HG02588 (cell line): ENCODE data around the gene ERCC6L2.

Experiments
- ATAC-seq: cut with Tn5 transposase; IDR thresholded peaks from one replicate; pipeline ENCODE4 v1.9.1; 2021; ENCODE audit warnings: mild to moderate bottlenecking, moderate library complexity; ENCODE audit not compliant: unreplicated experiment

The ERCC6L2 gene

DNA sequence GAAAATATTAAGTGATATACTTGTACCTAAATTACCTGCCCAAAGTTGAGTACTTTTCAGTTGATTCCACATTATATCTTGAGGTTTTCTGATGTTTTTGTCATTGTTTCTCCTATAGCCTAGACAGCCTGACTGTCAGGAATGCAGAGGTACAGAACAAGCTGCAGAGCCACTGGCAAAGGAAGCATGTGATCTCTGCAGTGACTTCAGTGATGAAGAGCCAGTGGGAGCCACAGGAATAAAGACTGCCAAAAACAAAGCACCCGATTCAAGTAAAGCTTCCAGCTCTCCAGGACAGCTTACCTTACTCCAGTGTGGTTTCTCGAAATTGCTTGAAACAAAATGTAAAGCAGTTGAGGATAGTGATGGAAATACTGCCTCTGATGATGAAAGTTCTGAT is 96.3 kb downstream of the ERCC6L2 start:
- no peak for ATAC-seq

DNA sequence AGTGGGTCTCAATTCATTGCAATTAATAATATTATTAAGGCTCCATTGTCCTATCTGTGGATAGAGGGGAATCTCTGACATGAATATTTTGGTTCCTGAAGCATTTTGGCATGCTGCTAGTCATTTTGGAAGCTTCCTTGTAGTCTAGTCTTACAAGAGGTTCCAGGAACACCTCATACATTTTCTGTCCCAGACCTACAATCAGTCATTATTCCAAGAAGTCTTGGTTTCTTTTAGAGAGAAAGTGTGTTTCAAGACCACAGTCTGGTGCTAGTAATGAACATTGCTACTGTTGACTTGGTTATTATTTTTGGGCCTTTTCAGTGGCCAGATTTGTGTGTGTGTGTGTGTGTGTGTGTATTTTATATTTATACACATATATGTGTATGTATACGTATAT is 98.9 kb downstream of the ERCC6L2 start:
- no peak for ATAC-seq

DNA sequence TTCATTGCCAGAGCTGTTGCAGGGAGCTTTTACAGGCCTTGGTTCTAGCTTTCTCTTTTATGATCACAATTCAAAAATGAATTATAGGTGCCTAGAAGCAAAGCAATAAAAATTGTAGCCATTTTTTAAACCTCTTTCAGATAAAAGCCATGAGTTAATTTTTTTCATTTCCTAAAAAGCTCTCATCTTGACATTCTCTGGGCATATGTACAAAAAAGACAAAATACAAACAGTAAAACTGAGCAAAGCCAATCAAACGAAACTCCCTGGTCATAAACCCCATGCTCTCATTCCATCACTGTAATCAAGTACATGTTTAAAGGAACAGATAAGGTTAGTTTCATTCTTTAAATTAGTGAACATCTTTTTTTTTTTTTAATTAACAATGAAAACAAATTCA is 101.9 kb downstream of the ERCC6L2 start:
- no peak for ATAC-seq

DNA sequence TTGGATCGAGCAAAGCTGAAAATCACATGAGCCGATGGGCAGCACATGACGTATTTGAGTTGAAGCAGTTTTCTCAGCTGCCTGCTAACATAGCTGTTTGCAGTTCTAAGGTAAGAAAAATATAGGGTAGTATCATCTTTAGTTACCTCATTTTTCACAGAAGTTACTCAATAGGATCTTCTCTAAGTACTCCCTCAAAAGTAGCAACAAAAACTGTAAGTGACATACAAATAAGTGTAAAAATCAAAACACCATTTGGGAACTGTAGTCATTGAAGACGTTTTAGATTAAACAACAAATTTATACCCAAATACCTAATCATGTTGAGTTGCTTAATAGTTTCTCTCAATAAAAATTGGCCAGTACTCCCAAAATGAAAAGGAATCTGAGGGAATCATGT is 102.6 kb downstream of the ERCC6L2 start:
- ATAC-seq = no peak

DNA sequence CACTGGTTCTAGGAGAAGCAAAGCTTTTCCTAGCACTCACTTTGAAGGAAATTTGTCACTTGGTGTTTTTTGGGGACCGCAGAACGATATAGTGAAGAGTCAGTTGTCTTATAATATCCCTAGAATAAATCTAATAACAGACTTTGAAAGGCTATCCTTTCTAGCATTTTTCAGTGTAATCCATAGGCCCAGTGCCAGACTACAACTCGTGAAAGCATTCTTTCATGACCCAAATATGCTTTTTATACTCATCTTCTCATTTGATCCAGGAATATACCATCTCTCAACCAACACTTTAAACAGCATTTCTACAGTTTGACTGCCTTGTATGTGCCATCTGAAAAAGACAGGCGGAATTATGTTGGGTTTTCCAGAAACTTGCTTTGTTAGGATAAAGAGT is 104.0 kb downstream of the ERCC6L2 start:
- no peak for ATAC-seq

DNA sequence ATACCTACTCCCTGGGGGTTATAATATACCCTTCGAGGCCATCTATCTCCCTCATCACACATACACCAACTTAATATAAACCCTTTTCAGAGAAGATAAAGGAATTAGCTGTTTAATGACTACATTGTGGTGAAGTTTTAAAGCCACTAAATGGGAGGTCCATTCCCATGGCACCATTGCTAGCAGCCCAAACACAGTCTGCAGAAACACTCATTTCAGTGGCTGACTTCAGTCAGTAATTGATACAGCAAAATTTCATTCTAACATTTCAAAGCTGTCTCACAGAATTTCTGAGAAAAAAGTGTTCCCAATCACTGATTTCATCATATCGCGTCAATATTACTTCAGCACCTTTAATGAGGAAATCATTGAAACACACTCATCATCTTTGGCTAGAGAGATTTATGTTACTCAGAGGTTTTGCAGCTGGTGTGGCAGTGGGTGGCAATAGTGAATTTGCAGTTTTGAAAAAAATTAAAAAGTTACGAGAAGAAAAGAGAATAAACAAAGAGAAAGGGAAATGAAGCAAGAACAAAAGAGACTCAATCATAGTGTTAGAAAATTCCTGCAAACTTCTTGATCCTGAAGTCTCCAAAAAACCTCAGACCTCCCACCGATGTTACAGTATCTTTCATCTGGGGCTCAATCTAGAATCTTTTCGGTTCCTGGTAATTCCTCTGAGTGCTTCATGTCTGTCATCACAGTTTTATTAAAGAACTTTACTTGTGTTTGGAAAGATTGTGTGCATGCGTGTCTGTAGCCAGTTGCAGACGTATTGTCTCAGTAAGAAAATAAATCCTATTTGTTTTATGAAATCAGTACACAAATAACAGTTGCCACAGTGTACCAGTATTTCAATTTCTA is 105.0 kb downstream of the ERCC6L2 start:
- ATAC-seq = no peak

DNA sequence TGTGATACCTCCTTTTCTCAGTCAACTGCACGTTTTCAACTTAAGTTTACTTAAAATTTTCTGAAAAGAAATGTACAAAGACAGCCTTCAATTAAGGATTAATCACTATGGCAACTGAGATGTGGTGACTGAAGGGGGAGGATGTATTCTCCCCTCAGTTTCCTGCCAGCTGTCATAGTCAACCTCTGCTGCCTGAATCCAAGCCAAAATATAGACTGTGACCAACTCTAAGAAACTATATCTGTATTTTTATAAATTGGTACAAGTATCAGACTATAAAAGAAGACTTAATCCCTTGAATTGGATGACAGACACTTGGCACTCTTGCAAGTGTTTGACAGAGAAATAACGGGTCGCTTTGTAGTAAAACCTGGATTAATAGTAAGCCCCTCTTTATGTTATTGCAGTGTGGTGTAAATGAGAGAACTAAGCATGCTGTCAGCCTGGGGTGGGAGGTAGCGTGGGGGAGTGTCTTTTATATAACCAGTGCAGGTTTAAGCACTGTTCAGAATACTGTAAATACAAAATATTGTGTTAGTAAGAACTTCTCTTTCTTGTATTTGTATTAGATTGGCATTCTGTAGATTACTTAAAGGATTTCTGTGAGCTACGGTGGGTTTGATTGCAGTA is 106.4 kb downstream of the ERCC6L2 start:
- no peak for ATAC-seq

DNA sequence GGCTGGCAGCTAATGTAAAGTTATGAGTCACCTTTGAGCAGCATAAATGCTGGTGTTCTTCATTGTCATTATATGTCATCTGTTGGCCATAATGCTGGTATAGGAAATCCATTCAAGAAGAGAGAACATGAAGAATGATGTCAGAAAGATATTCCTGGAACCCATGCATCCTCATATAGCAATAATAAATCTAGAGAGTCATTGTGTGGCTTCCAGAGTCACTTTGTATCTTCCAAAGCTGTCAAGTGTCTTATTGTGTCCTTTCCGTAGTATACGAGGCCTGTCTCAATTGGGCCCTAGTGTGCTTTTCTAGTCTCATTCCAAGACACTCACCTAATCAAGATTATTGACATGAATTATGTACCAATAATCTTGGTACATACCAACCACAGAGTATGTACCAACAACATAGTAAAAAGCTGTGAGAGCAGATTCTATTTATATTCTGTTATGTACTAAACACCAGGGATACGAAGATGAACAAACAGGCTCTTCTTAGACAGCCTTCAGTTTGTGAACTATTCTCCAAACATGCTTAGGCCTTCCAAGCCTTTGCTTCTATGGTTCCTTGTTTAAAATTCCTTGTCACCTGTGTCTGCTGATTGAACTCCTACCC is 110.1 kb downstream of the ERCC6L2 start:
- no peak for ATAC-seq

DNA sequence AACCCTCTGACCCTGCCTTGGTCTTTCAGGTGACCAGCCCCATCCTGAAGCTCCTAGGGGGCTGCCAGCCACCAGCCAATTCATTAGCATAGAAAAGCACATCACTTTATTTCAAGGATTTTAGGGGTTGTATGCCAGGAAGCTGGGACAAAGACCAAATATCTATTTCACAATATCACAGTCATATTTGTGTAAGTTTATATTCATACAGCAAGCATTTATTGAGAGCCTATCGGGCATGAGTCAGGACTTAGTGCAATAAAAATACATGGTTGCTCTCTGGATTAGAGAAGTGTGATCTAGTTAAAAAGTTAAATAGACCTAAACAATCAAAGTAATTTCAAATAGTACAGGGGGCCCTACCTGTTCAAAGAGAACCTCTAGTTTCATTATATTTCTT is 113.8 kb downstream of the ERCC6L2 start:
- no peak for ATAC-seq

DNA sequence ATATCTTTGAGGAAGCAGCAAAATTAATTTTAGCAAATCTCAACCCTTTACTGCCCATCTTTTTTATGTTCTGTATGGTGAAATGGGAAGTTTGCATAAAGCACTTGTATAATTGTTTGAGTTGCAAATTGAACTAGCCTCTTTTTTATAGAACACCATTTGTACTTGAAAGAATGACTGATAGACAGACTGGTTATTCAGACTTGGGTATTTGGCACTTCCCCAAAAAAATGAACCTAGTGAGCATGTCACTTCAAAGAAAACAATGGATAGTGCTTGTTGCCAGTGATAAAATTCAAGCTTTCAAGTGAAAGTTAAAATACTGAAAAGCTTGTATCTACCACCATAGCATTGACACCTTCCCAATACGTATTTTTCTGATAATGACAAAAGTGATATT is 115.8 kb downstream of the ERCC6L2 start:
- no peak for ATAC-seq

DNA sequence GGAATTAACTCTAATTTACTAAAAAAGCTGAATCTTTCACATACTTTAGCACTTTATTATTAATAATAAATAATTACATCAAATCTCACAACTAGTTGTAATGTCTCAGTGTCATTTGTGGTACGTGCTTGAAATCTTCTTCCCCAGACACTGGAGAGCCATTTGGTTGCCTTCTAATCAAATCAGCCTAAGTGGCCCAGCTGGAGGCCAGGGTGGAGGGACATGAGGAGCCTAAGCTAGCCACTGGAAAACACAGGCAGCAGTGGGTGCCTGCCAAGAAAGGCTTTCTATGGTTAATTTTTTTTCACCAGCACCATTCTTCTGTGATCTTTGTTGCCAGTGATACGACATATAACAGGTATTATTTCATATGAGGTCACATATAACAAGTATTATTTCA is 117.0 kb downstream of the ERCC6L2 start:
- no peak for ATAC-seq

DNA sequence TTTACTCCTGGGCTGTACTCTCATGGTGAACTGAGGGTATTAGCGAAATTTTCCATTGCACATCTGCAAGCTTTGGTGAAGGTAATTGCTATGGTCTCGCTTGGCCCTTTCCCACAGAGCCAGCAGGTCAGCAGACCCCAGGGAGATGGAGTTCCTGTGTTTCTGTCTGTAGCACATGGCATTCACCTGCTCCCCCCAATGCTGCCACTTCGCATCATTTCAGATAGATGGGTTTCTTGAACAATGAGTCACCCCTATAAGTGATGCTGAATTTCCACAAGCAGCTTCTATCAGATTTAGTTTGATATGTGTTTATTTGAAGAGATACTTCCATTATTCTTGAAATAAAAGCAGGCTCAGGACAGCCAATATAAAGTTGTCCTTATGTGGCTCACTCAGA is 117.8 kb downstream of the ERCC6L2 start:
- ATAC-seq = no peak

DNA sequence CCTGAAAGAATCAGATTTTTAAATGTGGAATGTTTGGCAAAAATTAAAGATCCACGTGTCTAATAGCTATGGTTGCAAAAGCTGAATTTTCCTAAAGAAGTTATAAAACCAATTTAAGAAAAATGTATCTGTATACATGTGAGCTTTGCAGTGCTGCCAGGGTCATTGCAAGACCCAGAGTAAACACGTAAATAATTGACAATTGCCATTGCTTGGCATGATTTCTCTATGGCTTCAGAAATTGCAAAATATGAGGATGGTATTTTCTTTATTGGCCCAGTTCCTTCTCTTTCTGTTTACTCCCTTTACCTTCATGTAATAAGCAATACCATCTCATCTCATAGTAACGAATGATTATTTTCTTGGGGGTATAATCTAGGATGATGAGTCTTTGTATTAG is 123.9 kb downstream of the ERCC6L2 start:
- ATAC-seq = no peak

DNA sequence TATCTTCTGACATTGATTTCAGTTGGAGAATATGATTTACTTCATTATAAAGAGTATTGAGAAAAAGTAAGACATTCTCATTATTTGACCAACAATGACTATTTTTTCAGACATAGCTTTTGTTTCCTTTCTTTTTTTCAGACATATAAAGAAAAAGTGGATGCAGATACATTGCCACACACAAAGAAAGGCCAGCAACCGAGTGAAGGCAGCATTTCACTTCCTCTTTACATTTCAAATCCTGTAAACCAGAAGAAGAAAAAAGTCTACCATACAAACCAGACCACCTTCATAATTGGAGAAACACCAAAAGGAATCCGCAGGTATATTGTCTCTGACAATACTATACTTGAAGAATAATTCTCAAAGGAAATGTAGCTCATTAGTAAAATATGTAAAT is 128.9 kb downstream of the ERCC6L2 start:
- ATAC-seq = no peak

DNA sequence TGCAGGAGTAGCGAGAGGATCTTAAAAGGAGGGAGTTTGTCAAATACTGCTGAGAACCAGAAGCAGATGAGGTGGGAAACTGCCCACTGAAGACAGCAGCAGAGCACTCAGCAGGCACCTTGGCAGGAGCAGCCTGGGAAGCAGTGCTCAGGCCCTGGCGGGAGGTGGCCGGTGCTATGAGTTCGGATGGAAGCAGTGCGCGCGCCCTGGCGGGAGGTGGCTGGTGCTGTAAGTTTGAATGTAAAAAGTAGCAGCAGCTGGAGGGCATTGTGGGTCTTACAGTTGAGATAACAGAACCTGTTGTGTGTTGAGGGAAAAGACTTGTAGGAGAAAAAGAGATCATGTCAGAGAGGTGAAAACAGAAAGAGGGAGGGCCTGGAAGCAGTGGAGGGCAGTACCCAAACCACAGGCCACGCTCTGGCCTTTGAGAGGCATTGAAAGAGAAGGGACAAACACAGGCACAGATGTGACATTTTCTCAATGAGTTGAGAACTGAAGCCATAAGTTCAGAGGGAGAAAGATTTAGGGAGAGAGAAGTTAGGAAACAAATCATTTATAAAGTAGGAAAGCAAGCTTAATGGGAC is 130.9 kb downstream of the ERCC6L2 start:
- ATAC-seq = no peak

DNA sequence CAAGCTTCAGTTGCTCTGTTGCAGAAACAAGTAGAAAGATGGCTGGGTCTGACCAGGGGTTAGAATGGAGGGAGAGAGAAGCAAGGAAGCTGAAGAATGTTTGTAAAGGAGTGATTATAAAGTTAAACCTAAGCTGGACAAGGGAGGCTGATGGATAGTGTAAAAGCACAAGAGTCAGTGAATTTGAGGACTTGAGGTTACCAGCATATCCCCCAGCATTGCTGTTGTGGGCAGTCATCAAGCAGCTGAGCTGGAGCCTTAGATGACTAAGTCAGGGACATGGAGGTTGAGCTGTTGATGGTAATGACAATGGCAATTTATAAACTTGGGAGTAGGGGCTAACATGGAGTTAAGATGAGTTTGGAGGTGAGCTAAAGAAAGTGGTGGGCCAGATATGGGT is 131.5 kb downstream of the ERCC6L2 start:
- ATAC-seq = no peak

DNA sequence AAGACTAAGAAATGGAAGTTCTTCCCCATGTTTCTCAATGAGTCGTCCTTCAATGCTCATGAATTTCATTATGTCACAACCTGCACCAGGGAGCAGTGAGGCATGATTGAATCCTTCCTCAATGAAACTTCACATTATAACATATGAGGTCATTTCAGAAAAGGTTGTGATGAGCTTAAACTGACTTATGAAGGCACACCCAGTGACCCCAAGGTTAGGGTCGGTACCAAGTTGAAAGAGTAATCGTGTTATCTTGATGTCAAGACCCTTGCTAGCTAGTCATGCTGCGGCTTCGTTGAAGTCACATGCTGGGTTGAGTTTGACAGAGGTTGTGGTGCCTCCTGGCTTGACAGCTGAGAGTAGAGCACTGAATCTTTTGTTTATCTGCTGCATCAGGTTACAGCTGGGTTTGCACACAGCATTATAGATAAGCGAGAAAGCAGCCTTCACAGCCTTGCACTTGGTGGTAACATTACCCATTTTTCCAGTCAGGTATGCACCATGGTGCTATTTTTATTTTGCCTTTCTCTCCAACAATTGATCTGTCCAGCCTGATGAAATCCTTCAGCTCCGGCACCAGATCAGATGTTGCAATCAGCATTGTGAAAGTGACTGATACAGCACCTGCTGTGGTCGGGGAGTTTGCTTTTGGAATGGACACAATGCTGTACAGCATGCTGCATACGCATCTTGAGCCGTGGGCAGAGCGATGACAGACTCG is 133.2 kb downstream of the ERCC6L2 start:
- ATAC-seq = no peak

DNA sequence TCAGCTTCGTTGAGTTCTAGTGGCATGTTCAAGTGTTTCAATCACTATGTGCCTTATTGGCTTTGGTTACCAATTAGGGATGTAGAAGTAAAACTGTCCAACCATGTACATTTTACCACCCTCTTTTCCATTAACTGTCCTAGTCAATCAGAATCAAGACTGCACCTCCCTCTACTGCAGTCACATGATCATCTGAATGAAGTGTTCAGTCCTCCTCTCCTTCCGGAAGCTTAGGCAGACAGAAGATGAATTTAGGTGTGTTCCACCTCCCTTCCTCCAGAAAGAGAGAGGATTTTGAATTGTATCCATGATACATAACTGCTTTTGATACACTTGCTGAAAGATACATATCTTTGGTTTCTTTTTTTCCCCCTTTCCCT is 133.7 kb downstream of the ERCC6L2 start:
- no peak for ATAC-seq

DNA sequence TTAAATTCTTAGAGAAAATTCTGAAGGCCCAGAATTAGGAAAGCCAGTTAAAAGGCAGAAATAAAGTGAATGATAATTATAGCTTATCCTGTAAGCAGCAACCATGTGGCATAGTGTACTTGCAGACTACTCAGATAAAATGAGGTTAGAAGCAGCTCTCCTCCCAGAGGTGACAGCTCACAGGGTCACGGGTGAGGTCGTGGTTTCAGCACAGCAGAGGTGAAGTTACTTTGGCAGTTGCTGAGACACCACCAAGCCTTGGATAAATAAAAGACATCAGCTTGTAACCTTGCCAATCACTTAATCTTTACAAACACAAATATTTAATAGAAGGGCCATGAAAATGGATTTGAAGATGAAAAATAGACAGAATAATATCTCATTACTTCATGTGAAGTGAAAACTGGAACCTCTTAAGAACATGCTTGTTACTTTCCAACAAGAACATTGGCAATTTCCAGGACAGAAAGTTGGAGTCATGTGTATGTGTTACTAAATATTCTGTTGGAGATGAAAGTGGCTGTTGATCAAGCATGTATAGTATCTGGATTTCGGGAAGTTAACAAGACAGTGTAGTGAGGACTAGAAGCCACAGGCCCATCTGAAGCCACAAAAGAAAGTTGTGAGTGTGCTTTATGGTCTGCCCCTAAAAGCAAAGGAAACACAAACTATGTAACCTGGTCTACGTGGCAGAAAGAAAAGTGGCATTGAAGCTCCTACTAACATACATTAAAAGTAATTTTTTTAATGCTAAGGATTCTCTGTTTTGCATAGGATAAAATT is 134.4 kb downstream of the ERCC6L2 start:
- no peak for ATAC-seq

DNA sequence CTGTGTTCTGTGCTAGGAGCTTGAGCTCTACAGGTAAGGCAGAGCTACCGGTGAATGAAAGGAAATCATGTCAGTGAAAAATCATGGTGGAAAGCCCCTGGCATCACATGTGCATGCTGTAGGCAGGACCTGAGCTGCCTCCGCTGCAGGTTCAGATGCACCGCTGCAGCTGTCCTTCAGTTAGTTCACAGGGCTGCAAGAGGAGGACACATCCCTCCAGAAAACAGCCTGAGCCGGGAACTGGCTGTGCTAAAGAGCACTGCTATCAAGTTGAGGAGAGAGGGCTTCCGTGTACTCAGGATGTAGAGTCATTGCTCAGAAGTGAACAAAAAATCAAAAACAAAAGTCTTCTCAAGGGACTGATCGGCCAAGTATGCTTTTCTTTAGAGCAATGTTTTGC is 138.6 kb downstream of the ERCC6L2 start:
- ATAC-seq = no peak
